Activated CD4-positive, alpha-beta T cell treated with anti-CD3 and anti-CD28 coated beads, Interleukin-2, amount 50 U/mL, for 4 hours (primary cell): ENCODE data around the gene PBXIP1.
A peak's percentile ranks its signal among the peaks of the same experiment; 100 is the strongest.
"Not testable (repeated sequence)": the region's sequence is repeated elsewhere in the genome, so short reads cannot be mapped to it uniquely, and the experiment has no call there.

Experiments used
- DNase-seq, 2 experiments: peaks; one replicate each; pipeline ENCODE4 v3.0.0-alpha.2; 2020

Gene PBXIP1

GRCh38 chr1:154955718-154956543 lies at the start of gene PBXIP1:
PBXIP1 (minus strand) TSS chr1:154956099; CDS start chr1:154953721, 2,378 bp downstream.
- peak; percentile 70 to 75 for DNase-seq

- no peak for DNase-seq
These were observed 49.4 kb upstream of the PBXIP1 start for GRCh38 chr1:155005076-155006011.

GRCh38 chr1:155004352-155005075 lies 48.6 kb upstream of the PBXIP1 start:
- no peak for DNase-seq

- DNase-seq, result no peak
These were observed 48.0 kb upstream of the PBXIP1 start for GRCh38 chr1:155003766-155004351.

GRCh38 chr1:155003227-155003765 lies 47.4 kb upstream of the PBXIP1 start:
- no peak for DNase-seq

GRCh38 chr1:155002464-155003226 lies 46.7 kb upstream of the PBXIP1 start, which contains the start of gene ZBTB7B:
ZBTB7B (plus strand) TSS chr1:155002802; CDS start chr1:155014661, 11,859 bp downstream.
- DNase-seq, result no peak

- DNase-seq, result peak; percentile 99
These were observed 46.0 kb upstream of the PBXIP1 start for GRCh38 chr1:155001675-155002463.

GRCh38 chr1:155001425-155001674 lies 45.5 kb upstream of the PBXIP1 start:
- no peak for DNase-seq

GRCh38 chr1:155000726-155001424 lies 45.0 kb upstream of the PBXIP1 start:
- DNase-seq, result peak; percentile 61 to 67

GRCh38 chr1:155000411-155000725 lies 44.5 kb upstream of the PBXIP1 start:
- no peak for DNase-seq

- peak in 1 of 2 experiments; percentile 35 for DNase-seq
These were observed 43.9 kb upstream of the PBXIP1 start for GRCh38 chr1:154999571-155000410.

- DNase-seq, result peak; percentile 67 to 69
These were observed 43.1 kb upstream of the PBXIP1 start for GRCh38 chr1:154998818-154999570.

GRCh38 chr1:154998201-154998780 lies 42.4 kb upstream of the PBXIP1 start:
- DNase-seq, result no peak

- no peak for DNase-seq
These were observed 41.2 kb upstream of the PBXIP1 start for GRCh38 chr1:154996966-154997701.

- not testable (repeated sequence) for DNase-seq
These were observed 39.5 kb upstream of the PBXIP1 start for GRCh38 chr1:154995301-154995983.

GRCh38 chr1:154994591-154994990 lies 38.7 kb upstream of the PBXIP1 start:
- no peak for DNase-seq

GRCh38 chr1:154994269-154994587 lies 38.3 kb upstream of the PBXIP1 start:
- DNase-seq, result no peak
